Lung (tissue), 12 donors: ENCODE data around the gene ADAMTSL1. TPM values are rescaled to one million over a fixed set of nuclear protein-coding genes. Genes with fewer than 3 reads are reported as not detected.

Experiments
- ATAC-seq: fragments of 200-7000 bp; cut with Tn5 transposase; one replicate; pipeline ENCODE4 v1.9.1; 2020; ENCODE audit warnings: moderate number of reproducible peaks; ENCODE audit not compliant: insufficient read depth, low FRiP score
- DNase-seq, 3 donors: peaks; one replicate each; pipeline ENCODE4 v3.0.0-alpha.2; 2013 to 2017
- H3K27ac ChIP-seq, 2 donors: one replicate each; pipeline ENCODE4 v1.5.1; 2013; ENCODE audit warnings: mild to moderate bottlenecking in 2 of 2, moderate library complexity in 2 of 2, control low read depth in 1 of 2, inconsistent platforms in 1 of 2, low read depth in 1 of 2, low read length in 1 of 2
- H3K27me3 ChIP-seq, 3 donors: one replicate each; pipeline ENCODE4 v1.5.1; 2013; ENCODE audit warnings: low read length in 2 of 3; ENCODE audit not compliant: control insufficient read depth in 3 of 3, insufficient read depth in 3 of 3
- H3K36me3 ChIP-seq, 4 donors: one replicate each; pipeline ENCODE4 v1.5.1; 2013; ENCODE audit warnings: low read length in 4 of 4, mild to moderate bottlenecking in 1 of 4, moderate library complexity in 1 of 4; ENCODE audit not compliant: control insufficient read depth in 4 of 4, insufficient read depth in 4 of 4
- H3K4me1 ChIP-seq, 5 donors: one replicate each; pipeline ENCODE4 v1.5.1; 2013; ENCODE audit warnings: low read length in 5 of 5, mild to moderate bottlenecking in 2 of 5, moderate library complexity in 1 of 5; ENCODE audit not compliant: control insufficient read depth in 5 of 5, insufficient read depth in 5 of 5
- H3K4me3 ChIP-seq: one replicate; pipeline ENCODE4 v1.5.1; 2013; ENCODE audit warnings: mild to moderate bottlenecking, control low read depth, moderate library complexity
- H3K9ac ChIP-seq, 2 donors: one replicate each; pipeline ENCODE4 v1.5.1; 2013; ENCODE audit warnings: low read length in 2 of 2, control low read depth in 1 of 2; ENCODE audit not compliant: insufficient read depth in 1 of 2
- H3K9me3 ChIP-seq, 4 donors: one replicate each; pipeline ENCODE4 v1.5.1; 2013; ENCODE audit warnings: low read length in 3 of 4, mild to moderate bottlenecking in 1 of 4, moderate library complexity in 1 of 4; ENCODE audit not compliant: control insufficient read depth in 4 of 4, insufficient read depth in 3 of 4
- CTCF ChIP-seq: IDR thresholded peaks from 2 replicates; pipeline ENCODE4 v1.5.1; 2012; ENCODE audit warnings: mild to moderate bottlenecking; ENCODE audit errors: control extremely low read depth, extremely low read depth
- WGBS, 2 donors: extraction: QIAGEN DNeasy Blood & Tissue Kit; methylation state at CpG; one replicate each; pipeline ENCODE4 v1.1.7; 2013; 5-methylcytosine and 5-hydroxymethylcytosine counted together
- polyA plus RNA-seq, 2 donors: library from polyadenylated mRNA; stranded (reverse); fragments of 200-250 nt; gene quantifications; one replicate each; pipeline ENCODE4 v1.2.1, GENCODE V29; 2013
- total RNA-seq, 2 donors: library from RNA; depleted of rRNA in 1 of 2; stranded (reverse); fragments of >200 nt in 1 of 2; gene quantifications; one replicate each; pipeline ENCODE4 v1.2.1, GENCODE V29; 2014 to 2021
- donor health status: control.
- donor health status: control.
- donor health status: Bipolar disorder and iron deficiency.
- donor health status: healthy.
- donor health status: DM: yes; HTN: yes; CAD: no.

ADAMTSL1 gene
- total and polyA plus RNA-seq, 4 donors = 0.25 to 36.2 (median 1.4) TPM

- TF ChIP-seq CTCF = no peak
- ATAC-seq (no peak), DNase-seq (no peak)
- 92 to 98% methylated on average over 2 of the region's 2 CpGs for WGBS, 2 donors
- Histone ChIP-seq H3K4me1 (no peaks in the 10 kb centered on the region), H3K4me3 (no peak overlapping the region), H3K9me3 (peaks cover 0 to 5% (median 2%) of the 10 kb centered on the region in 4 donors), H3K27ac (no peak overlapping the region), H3K36me3 (no peaks in the 10 kb centered on the region), H3K9ac (no peak overlapping the region), H3K27me3 (no peaks in the 10 kb centered on the region)
These were observed 114.0 kb downstream of the ADAMTSL1 start for GRCh38 chr9:18588002-18588401.

GRCh38 chr9:18591261-18591660 is 117.3 kb downstream of the ADAMTSL1 start:
- H3K27me3 ChIP-seq = no peaks in the 10 kb centered on the region
- no peaks in the 10 kb centered on the region for H3K4me1 ChIP-seq
- no peaks in the 10 kb centered on the region for H3K36me3 ChIP-seq
- no peak overlapping the region for H3K4me3 ChIP-seq
- no peak overlapping the region for H3K9ac ChIP-seq
- ATAC-seq = no peak
- 98% methylated on average over 2 of the region's 2 CpGs for WGBS, 2 donors
- H3K27ac ChIP-seq = no peak overlapping the region
- peaks cover 0 to 13% (median 6%) of the 10 kb centered on the region in 4 donors for H3K9me3 ChIP-seq
- DNase-seq = no peak
- TF ChIP-seq CTCF = no peak

- Histone ChIP-seq H3K9ac (no peak overlapping the region), H3K27me3 (no peaks in the 10 kb centered on the region), H3K36me3 (no peaks in the 10 kb centered on the region), H3K4me3 (no peak overlapping the region), H3K9me3 (peaks cover 0 to 13% (median 6%) of the 10 kb centered on the region in 4 donors), H3K4me1 (no peaks in the 10 kb centered on the region), H3K27ac (no peak overlapping the region)
- no peak for ATAC-seq
- TF ChIP-seq CTCF = no peak
- no peak for DNase-seq
These were observed 120.9 kb downstream of the ADAMTSL1 start for GRCh38 chr9:18594837-18595236.

- 86 to 88% methylated on average over 3 of the region's 3 CpGs for WGBS, 2 donors
- no peak for ATAC-seq
- H3K36me3 ChIP-seq = no peaks in the 10 kb centered on the region
These were observed 121.6 kb downstream of the ADAMTSL1 start for GRCh38 chr9:18595597-18595996.

More at GRCh38 chr9:18595597-18595996, 121.6 kb downstream of the ADAMTSL1 start:
- H3K27ac ChIP-seq = no peak overlapping the region
- TF ChIP-seq CTCF = no peak
- no peaks in the 10 kb centered on the region for H3K27me3 ChIP-seq
- H3K4me3 ChIP-seq = no peak overlapping the region
- no peaks in the 10 kb centered on the region for H3K4me1 ChIP-seq
- peak; percentile 23 to 39 (median 37) for DNase-seq
- H3K9ac ChIP-seq = no peak overlapping the region
- H3K9me3 ChIP-seq = peaks cover 0 to 13% (median 6%) of the 10 kb centered on the region in 4 donors
